Right lobe of liver (tissue), 4 donors: ENCODE results near the gene PCDHGB6.
"Not testable (repeated sequence)": the region's sequence is repeated elsewhere in the genome, so short reads cannot be mapped to it uniquely, and the experiment has no call there.

ENCODE experiments used
- CTCF ChIP-seq, 4 donors: fragments of 200-600 bp in 3 of 4; fragments of 450-650 bp in 1 of 4; IDR thresholded peaks; one replicate each; pipeline versions ENCODE4 v1.5.1 to v1.8.0; 2016 to 2022; ENCODE audit warnings: antibody characterized with exemption in 4 of 4, mild to moderate bottlenecking in 2 of 4
- POLR2A ChIP-seq: fragments of 450-650 bp; IDR thresholded peaks from one replicate; pipeline ENCODE4 v1.6.1; 2017; ENCODE audit warnings: antibody characterized with exemption, mild to moderate bottlenecking
- donor health status: DM: no; HTN: no; CAD: no.
- donor health status: DM: no; HTN: no; CAD: no.
- donor health status: DM: no; HTN: yes; CAD: no.

- not testable (repeated sequence) for TF ChIP-seq CTCF (IDR thresholded peaks at IDR 0.05); POLR2A
Measured at GRCh38 chr5:141415275-141415618, 7.4 kb downstream of the PCDHGB6 start.
